HepG2 (cell line): Measurements from ENCODE around the gene SLC35B2. TPM values are rescaled to one million over a fixed set of nuclear protein-coding genes. Genes with fewer than 3 reads are reported as not detected.

Source experiments
- DMAP1 ChIP-seq: IDR thresholded peaks from 2 replicates; pipeline ENCODE4 v1.6.1; 2016
- GFI1 ChIP-seq: sonication (generic); formaldehyde crosslinking; IDR thresholded peaks from 2 replicates; pipeline ENCODE4 v1.5.0; 2020; ENCODE audit warnings: missing genetic modification reagents, mild to moderate bottlenecking, borderline replicate concordance
- KLF15 ChIP-seq: sonication (generic); formaldehyde crosslinking; IDR thresholded peaks from 2 replicates; pipeline ENCODE4 v1.8.1; 2023; ENCODE audit warnings: borderline replicate concordance, mild to moderate bottlenecking, inconsistent platforms, missing genetic modification reagents, mixed read lengths
- MAFG ChIP-seq: sonication (generic); formaldehyde crosslinking; IDR thresholded peaks from 2 replicates; pipeline ENCODE4 v1.5.1; 2020; ENCODE audit warnings: mild to moderate bottlenecking, missing genetic modification reagents
- MEF2D ChIP-seq: sonication (generic); formaldehyde crosslinking; IDR thresholded peaks from 2 replicates; pipeline ENCODE4 v1.5.1; 2020; ENCODE audit warnings: mild to moderate bottlenecking, missing genetic modification reagents
- MTF1 ChIP-seq: sonication (generic); formaldehyde crosslinking; IDR thresholded peaks from 2 replicates; pipeline ENCODE4 v1.5.0; 2020; ENCODE audit warnings: missing genetic modification reagents
- NCOA1 ChIP-seq: sonication (generic); formaldehyde crosslinking; IDR thresholded peaks from 2 replicates; pipeline ENCODE4 v1.9.0; 2021; ENCODE audit warnings: missing genetic modification reagents
- NFKB2 ChIP-seq: sonication (generic); formaldehyde crosslinking; IDR thresholded peaks from 2 replicates; pipeline ENCODE4 v1.4.0; 2020; ENCODE audit warnings: missing genetic modification reagents, borderline replicate concordance
- POLR2AphosphoS5 ChIP-seq: IDR thresholded peaks from 2 replicates; pipeline ENCODE4 v1.6.1; 2012; ENCODE audit warnings: low read depth, low read length
- TARDBP ChIP-seq: sonication (generic); formaldehyde crosslinking; IDR thresholded peaks from 2 replicates; pipeline ENCODE4 v1.8.0; 2022; ENCODE audit warnings: mild to moderate bottlenecking, missing genetic modification reagents
- TCF12 ChIP-seq, 2 experiments: fragments of 450-650 bp in 1 of 2; sonication (generic) in 1 of 2; formaldehyde crosslinking in 1 of 2; IDR thresholded peaks; 2 replicates each; pipeline versions ENCODE4 v1.6.1 to v1.8.0; 2017 to 2022; ENCODE audit warnings: antibody characterized with exemption in 1 of 2, mild to moderate bottlenecking in 1 of 2, missing genetic modification reagents in 1 of 2, moderate library complexity in 1 of 2
- ZMYM2 ChIP-seq: sonication (generic); formaldehyde crosslinking; IDR thresholded peaks from 2 replicates; pipeline ENCODE4 v1.8.0; 2022; ENCODE audit warnings: mild to moderate bottlenecking, missing genetic modification reagents
- ZNF234 ChIP-seq: sonication (generic); formaldehyde crosslinking; conservative IDR thresholded peaks from 2 replicates; pipeline ENCODE4 v1.5.1; 2020; ENCODE audit warnings: mild to moderate bottlenecking, missing genetic modification reagents
- ZNF253 ChIP-seq: sonication (generic); formaldehyde crosslinking; IDR thresholded peaks from 2 replicates; pipeline ENCODE4 v1.8.0; 2022; ENCODE audit warnings: mild to moderate bottlenecking, missing genetic modification reagents, borderline replicate concordance
- ZNF501 ChIP-seq: sonication (generic); formaldehyde crosslinking; IDR thresholded peaks from 2 replicates; pipeline ENCODE4 v1.5.1; 2020; ENCODE audit warnings: mild to moderate bottlenecking, moderate library complexity, missing genetic modification reagents
- ZNF766 ChIP-seq: sonication (generic); formaldehyde crosslinking; IDR thresholded peaks from 2 replicates; pipeline ENCODE4 v1.5.0; 2020; ENCODE audit warnings: missing genetic modification reagents, borderline replicate concordance
- ZNF777 ChIP-seq: sonication (generic); formaldehyde crosslinking; IDR thresholded peaks from 2 replicates; pipeline ENCODE4 v1.4.0; 2020; ENCODE audit warnings: missing genetic modification reagents
- ZNF878 ChIP-seq: sonication (generic); formaldehyde crosslinking; IDR thresholded peaks from 2 replicates; pipeline ENCODE4 v1.8.1; 2023; ENCODE audit warnings: mild to moderate bottlenecking, missing genetic modification reagents, moderate library complexity
- ZSCAN22 ChIP-seq: sonication (generic); formaldehyde crosslinking; IDR thresholded peaks from 2 replicates; pipeline ENCODE4 v1.4.0; 2020; ENCODE audit warnings: mild to moderate bottlenecking, missing genetic modification reagents
- polyA plus RNA-seq, 8 experiments: library from polyadenylated mRNA; depleted of rRNA in 3 of 8; stranded (reverse) in 7 of 8; unstranded in 1 of 8; fragments of >200 nt; fragmentation: Illumina TruSeq in 4 of 8; extraction: Trizol in 4 of 8; gene quantifications; 2 replicates each; pipeline versions ENCODE4 v1.2.1 to v1.2.3, GENCODE V29; 2011 to 2016; ENCODE audit warnings: low read depth in 4 of 8, missing spikeins in 1 of 8, mixed read lengths in 1 of 8; ENCODE audit not compliant: insufficient read depth in 1 of 8
- total RNA-seq, 5 experiments: library from RNA; depleted of rRNA; stranded (reverse); fragments of >200 nt; fragmentation: Illumina TruSeq; extraction: Trizol; gene quantifications; 2 replicates each; pipeline ENCODE4 v1.2.3, GENCODE V29; 2016; ENCODE audit warnings: low read depth in 1 of 5
- TF ChIP-seq, protein P1 (sequence below): sonication (generic); formaldehyde crosslinking; IDR thresholded peaks from 2 replicates; pipeline ENCODE4 v1.4.0; 2020; ENCODE audit warnings: mild to moderate bottlenecking, missing genetic modification reagents
- TF ChIP-seq, protein P2 (sequence below): sonication (generic); formaldehyde crosslinking; IDR thresholded peaks from 2 replicates; pipeline ENCODE4 v1.5.0; 2020; ENCODE audit warnings: mild to moderate bottlenecking, low read depth, missing genetic modification reagents, borderline replicate concordance
- TF ChIP-seq, protein P3 (sequence below): sonication (generic); formaldehyde crosslinking; IDR thresholded peaks from 2 replicates; pipeline ENCODE4 v1.8.0; 2022; ENCODE audit warnings: low read depth, missing genetic modification reagents
- TF ChIP-seq, protein P4 (sequence below), 2 experiments: fragments of 450-650 bp in 1 of 2; sonication (generic) in 1 of 2; formaldehyde crosslinking; IDR thresholded peaks; 2 replicates each; pipeline versions ENCODE4 v1.5.0 to v1.8.0; 2020 to 2022; ENCODE audit warnings: mild to moderate bottlenecking in 1 of 2, missing genetic modification reagents in 1 of 2
- TF ChIP-seq, protein P5 (sequence below): sonication (generic); formaldehyde crosslinking; IDR thresholded peaks from 2 replicates; pipeline ENCODE4 v1.8.0; 2023; ENCODE audit warnings: mild to moderate bottlenecking, missing genetic modification reagents
- TF ChIP-seq, protein P6 (sequence below): conservative IDR thresholded peaks from 2 replicates; pipeline ENCODE4 v1.6.1; 2018; ENCODE audit warnings: missing genetic modification reagents

SLC35B2 gene
- total and polyA plus RNA-seq, 2 of the 13 experiments (the other 11 are each of a cell fraction or from before 2014, with no cell fraction given) = 61.1 to 148 TPM

DNA sequence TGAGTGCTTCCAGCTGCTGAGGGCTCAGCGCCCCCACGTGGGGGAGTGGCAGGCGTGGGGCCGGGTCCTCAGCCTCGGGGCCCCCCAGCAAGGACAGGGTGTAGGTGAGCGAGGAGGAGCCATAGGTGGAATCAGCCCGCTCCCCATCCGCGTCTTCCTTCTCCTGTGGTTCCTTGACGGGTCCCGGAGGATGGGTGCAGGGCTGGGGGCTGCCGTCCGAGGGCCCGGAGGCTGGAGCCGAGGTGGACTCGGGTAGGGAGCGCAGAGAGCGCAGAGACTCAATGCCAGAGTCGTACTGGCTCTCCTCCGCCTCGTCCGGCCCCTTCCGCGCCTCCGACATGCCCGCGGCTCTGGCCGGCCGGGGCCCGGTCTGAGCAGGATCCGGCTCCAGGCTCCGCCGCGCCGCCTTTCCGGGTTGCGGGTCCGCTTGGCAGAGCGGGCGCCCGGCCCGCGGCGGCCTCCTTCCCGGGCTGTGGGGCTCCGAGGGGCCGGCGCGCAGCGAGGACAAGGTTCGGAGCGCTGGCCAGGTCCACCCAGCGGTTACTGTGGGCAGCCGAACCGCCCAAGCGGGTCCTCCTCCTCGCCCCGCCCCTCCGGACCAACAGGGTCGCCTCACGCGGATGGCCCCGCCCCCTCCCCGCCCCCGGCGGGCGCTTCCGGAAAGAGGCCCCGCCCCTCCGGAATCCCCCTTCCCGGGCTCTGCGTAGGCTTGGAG lies 7.8 kb upstream of the SLC35B2 start, which contains the start of gene NFKBIE (continued):
- TF ChIP-seq, protein P1, sequence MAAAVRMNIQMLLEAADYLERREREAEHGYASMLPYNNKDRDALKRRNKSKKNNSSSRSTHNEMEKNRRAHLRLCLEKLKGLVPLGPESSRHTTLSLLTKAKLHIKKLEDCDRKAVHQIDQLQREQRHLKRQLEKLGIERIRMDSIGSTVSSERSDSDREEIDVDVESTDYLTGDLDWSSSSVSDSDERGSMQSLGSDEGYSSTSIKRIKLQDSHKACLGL (CRISPR knock-in tag) = peak; percentile 90
- TF ChIP-seq NCOA1 (no peak), ZNF253 (no peak), TARDBP (CRISPR knock-in tag) (peak; percentile 74; the same call in 1 of the 2 replicates), ZNF766 (peak; percentile 62; the same call in 1 of the 2 replicates), DMAP1 (CRISPR knock-in tag) (no peak; the same call in 1 of the 2 replicates), TCF12 (IDR thresholded peaks at IDR 0.05) (no peak), TCF12 (CRISPR knock-in tag; IDR thresholded peaks at IDR 0.05) (no peak), ZNF777 (CRISPR knock-in tag) (peak; percentile 41; the same call in 1 of the 2 replicates), MAFG (CRISPR knock-in tag) (no peak), MTF1 (CRISPR knock-in tag) (no peak), ZMYM2 (CRISPR knock-in tag) (peak; percentile 62; the same call in 1 of the 2 replicates), ZNF501 (CRISPR knock-in tag) (no peak), ZNF234 (CRISPR knock-in tag) (no peak), ZNF878 (no peak), GFI1 (CRISPR knock-in tag) (peak; percentile 70; the same call in 1 of the 2 replicates), ZSCAN22 (no peak), NFKB2 (CRISPR knock-in tag) (peak; percentile 81; the same call in 1 of the 2 replicates), KLF15 (CRISPR knock-in tag) (no peak), MEF2D (CRISPR knock-in tag) (no peak), POLR2AphosphoS5 (peak; percentile 88)
- TF ChIP-seq, protein P2, sequence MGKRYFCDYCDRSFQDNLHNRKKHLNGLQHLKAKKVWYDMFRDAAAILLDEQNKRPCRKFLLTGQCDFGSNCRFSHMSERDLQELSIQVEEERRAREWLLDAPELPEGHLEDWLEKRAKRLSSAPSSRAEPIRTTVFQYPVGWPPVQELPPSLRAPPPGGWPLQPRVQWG (CRISPR knock-in tag) = no peak
- TF ChIP-seq, protein P3, sequence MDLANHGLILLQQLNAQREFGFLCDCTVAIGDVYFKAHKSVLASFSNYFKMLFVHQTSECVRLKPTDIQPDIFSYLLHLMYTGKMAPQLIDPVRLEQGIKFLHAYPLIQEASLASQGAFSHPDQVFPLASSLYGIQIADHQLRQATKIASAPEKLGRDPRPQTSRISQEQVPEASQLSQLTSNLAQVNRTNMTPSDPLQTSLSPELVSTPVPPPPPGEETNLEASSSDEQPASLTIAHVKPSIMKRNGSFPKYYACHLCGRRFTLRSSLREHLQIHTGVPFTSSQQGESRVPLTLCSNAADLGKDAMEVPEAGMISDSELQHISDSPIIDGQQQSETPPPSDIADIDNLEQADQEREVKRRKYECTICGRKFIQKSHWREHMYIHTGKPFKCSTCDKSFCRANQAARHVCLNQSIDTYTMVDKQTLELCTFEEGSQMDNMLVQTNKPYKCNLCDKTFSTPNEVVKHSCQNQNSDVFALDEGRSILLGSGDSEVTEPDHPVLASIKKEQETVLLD (CRISPR knock-in tag) = no peak
- TF ChIP-seq, protein P4, sequence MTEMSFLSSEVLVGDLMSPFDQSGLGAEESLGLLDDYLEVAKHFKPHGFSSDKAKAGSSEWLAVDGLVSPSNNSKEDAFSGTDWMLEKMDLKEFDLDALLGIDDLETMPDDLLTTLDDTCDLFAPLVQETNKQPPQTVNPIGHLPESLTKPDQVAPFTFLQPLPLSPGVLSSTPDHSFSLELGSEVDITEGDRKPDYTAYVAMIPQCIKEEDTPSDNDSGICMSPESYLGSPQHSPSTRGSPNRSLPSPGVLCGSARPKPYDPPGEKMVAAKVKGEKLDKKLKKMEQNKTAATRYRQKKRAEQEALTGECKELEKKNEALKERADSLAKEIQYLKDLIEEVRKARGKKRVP (CRISPR knock-in tag; IDR thresholded peaks at IDR 0.05) = peak in 1 of 2 experiments; percentile 21; a peak in 1 of 4 replicates
- TF ChIP-seq, protein P5, sequence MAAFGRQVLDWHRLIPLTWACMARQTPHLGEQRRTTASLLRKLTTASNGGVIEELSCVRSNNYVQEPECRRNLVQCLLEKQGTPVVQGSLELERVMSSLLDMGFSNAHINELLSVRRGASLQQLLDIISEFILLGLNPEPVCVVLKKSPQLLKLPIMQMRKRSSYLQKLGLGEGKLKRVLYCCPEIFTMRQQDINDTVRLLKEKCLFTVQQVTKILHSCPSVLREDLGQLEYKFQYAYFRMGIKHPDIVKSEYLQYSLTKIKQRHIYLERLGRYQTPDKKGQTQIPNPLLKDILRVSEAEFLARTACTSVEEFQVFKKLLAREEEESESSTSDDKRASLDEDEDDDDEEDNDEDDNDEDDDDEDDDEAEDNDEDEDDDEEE (CRISPR knock-in tag) = peak; percentile 62; the same call in 1 of the 2 replicates
- TF ChIP-seq, protein P6, sequence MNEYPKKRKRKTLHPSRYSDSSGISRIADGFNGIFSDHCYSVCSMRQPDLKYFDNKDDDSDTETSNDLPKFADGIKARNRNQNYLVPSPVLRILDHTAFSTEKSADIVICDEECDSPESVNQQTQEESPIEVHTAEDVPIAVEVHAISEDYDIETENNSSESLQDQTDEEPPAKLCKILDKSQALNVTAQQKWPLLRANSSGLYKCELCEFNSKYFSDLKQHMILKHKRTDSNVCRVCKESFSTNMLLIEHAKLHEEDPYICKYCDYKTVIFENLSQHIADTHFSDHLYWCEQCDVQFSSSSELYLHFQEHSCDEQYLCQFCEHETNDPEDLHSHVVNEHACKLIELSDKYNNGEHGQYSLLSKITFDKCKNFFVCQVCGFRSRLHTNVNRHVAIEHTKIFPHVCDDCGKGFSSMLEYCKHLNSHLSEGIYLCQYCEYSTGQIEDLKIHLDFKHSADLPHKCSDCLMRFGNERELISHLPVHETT (CRISPR knock-in tag) = 0 out of 2 replicates have a peak, but pooled peaks have one; percentile 23
